B cell (primary cell): Measurements from ENCODE around the gene RAP1GAP2. TPM values are rescaled to one million over a fixed set of nuclear protein-coding genes. Genes with fewer than 3 reads are reported as not detected.

Source experiments
- ATAC-seq: fragments of 200-7000 bp; cut with Tn5 transposase; one replicate; pipeline ENCODE4 v1.10.0; 2021; ENCODE audit warnings: low read depth, mild to moderate bottlenecking, moderate number of reproducible peaks, moderate library complexity
- CTCF ChIA-PET: fragments of 350-600 bp; sonication (Branson Sonifier 250); formaldehyde crosslinking; loops from one replicate; lab custom pipeline; 2021; ENCODE audit warnings: antibody characterized with exemption, inconsistent platforms; lab: Charles Lee
- POLR2A ChIA-PET: fragments of 350-600 bp; sonication (Branson Sonifier 250); formaldehyde crosslinking; loops from one replicate; lab custom pipeline; 2021; ENCODE audit warnings: antibody characterized with exemption; lab: Charles Lee
- DNase-seq: peaks from one replicate; pipeline ENCODE4 v3.0.0; 2013
- H2AFZ ChIP-seq: 2 replicates; pipeline ENCODE4 v1.6.1; 2012; ENCODE audit warnings: mild to moderate bottlenecking, low read depth, low read length; ENCODE audit not compliant: insufficient read depth, poor library complexity, severe bottlenecking
- H3K27ac ChIP-seq, 2 donors: 1 replicate in 1 of 2; 2 replicates in 1 of 2; pipeline ENCODE4 v1.5.1; 2012 to 2013; ENCODE audit warnings: low read length in 2 of 2, mild to moderate bottlenecking in 2 of 2, moderate library complexity in 1 of 2
- H3K27me3 ChIP-seq, 4 experiments: fragments of 200-600 bp in 1 of 4; sonication (generic) in 1 of 4; replicated peaks in 1 of 4; 1 replicate in 2 of 4; 2 replicates in 2 of 4; pipeline versions ENCODE4 v1.6.1 to v1.7.0; 2013 to 2016; ENCODE audit warnings: low read length in 3 of 4, mild to moderate bottlenecking in 2 of 4, mixed read lengths in 1 of 4, moderate library complexity in 1 of 4; ENCODE audit not compliant: insufficient read depth in 4 of 4, control insufficient read depth in 3 of 4; ENCODE audit errors: control extremely low read depth in 1 of 4
- H3K36me3 ChIP-seq, 2 experiments: replicated peaks in 1 of 2; 1 replicate in 1 of 2; 2 replicates in 1 of 2; pipeline versions ENCODE4 v1.6.1 to v1.7.1; 2013; ENCODE audit warnings: low read length in 1 of 2; ENCODE audit not compliant: insufficient read depth in 2 of 2, control insufficient read depth in 1 of 2; ENCODE audit errors: control extremely low read depth in 1 of 2, extremely low read depth in 1 of 2
- H3K4me1 ChIP-seq, 2 donors: fragments of 200-600 bp in 1 of 2; sonication (generic) in 1 of 2; 1 replicate in 1 of 2; 2 replicates in 1 of 2; pipeline versions ENCODE4 v1.5.1 to v1.6.1; 2013 to 2017; ENCODE audit warnings: low read length in 2 of 2; ENCODE audit not compliant: control insufficient read depth in 2 of 2, insufficient read depth in 2 of 2
- H3K4me2 ChIP-seq: replicated peaks from 2 replicates; pipeline ENCODE3; 2012; ENCODE audit warnings: mild to moderate bottlenecking, low read depth, low read length; ENCODE audit not compliant: poor library complexity, severe bottlenecking
- H3K4me3 ChIP-seq, 5 experiments: fragments of 200-600 bp in 1 of 5; sonication (generic) in 1 of 5; 1 replicate in 3 of 5; 2 replicates in 2 of 5; pipeline versions ENCODE4 v1.5.1 to v1.7.0; 2011 to 2016; ENCODE audit warnings: low read length in 4 of 5, mild to moderate bottlenecking in 4 of 5, low read depth in 2 of 5, control low read depth in 1 of 5, moderate library complexity in 1 of 5; ENCODE audit not compliant: insufficient read depth in 1 of 5; ENCODE audit errors: control extremely low read depth in 1 of 5, extremely low read depth in 1 of 5
- H3K79me2 ChIP-seq: fragments of 200-600 bp; sonication (generic); one replicate; pipeline ENCODE4 v1.6.0; 2016; ENCODE audit warnings: low read length; ENCODE audit not compliant: control insufficient read depth, insufficient read depth
- H3K9ac ChIP-seq: fragments of 200-600 bp; sonication (generic); 2 replicates; pipeline ENCODE4 v1.6.1; 2017; ENCODE audit warnings: mild to moderate bottlenecking, low read length, moderate library complexity
- H3K9me3 ChIP-seq, 3 donors: one replicate each; pipeline versions ENCODE4 v1.6.1 to v1.7.1; 2013; ENCODE audit warnings: low read length in 2 of 3; ENCODE audit not compliant: control insufficient read depth in 2 of 3, insufficient read depth in 1 of 3; ENCODE audit errors: control extremely low read depth in 1 of 3
- H4K20me1 ChIP-seq: 2 replicates; pipeline ENCODE4 v1.6.0; 2012; ENCODE audit warnings: mild to moderate bottlenecking, low read length; ENCODE audit not compliant: insufficient read depth, control insufficient read depth, poor library complexity, severe bottlenecking
- H3K27ac Mint-ChIP-seq: one replicate; pipeline ENCODE4 v1.8.0; 2021; ENCODE audit warnings: mixed read lengths
- H3K27me3 Mint-ChIP-seq: one replicate; pipeline ENCODE4 v1.8.0; 2021; ENCODE audit warnings: mixed read lengths
- H3K4me1 Mint-ChIP-seq: one replicate; pipeline ENCODE4 v1.8.0; 2021; ENCODE audit warnings: mixed read lengths
- H3K4me3 Mint-ChIP-seq: one replicate; pipeline ENCODE4 v1.8.0; 2021; ENCODE audit warnings: mixed read lengths
- H3K9me3 Mint-ChIP-seq: one replicate; pipeline ENCODE4 v1.8.0; 2022; ENCODE audit warnings: mixed read lengths; ENCODE audit not compliant: insufficient read depth
- EZH2 ChIP-seq: IDR thresholded peaks from 2 replicates; pipeline ENCODE4 v1.6.1; 2012; ENCODE audit warnings: borderline replicate concordance, low read depth, mild to moderate bottlenecking, moderate library complexity, low read length; ENCODE audit not compliant: insufficient read depth, poor library complexity, severe bottlenecking
- WGBS: methylation state at CpG from one replicate; pipeline ENCODE4 v1.1.5; 2013; ENCODE audit warnings: missing lambda C conversion rate; ENCODE audit not compliant: insufficient coverage; 5-methylcytosine and 5-hydroxymethylcytosine counted together
- intact Hi-C: fragments of 100-400 bp; cut with micrococcal nuclease; formaldehyde crosslinking; loops from one replicate; pipeline ENCODE4 v1.10.0; 2022
- polyA plus RNA-seq: library from polyadenylated mRNA; depleted of rRNA; stranded (reverse); fragments of >200 nt; gene quantifications from 2 replicates; pipeline ENCODE4 v1.2.3, GENCODE V29; 2012
- total RNA-seq, 2 donors: library from RNA; stranded (reverse); fragments of 120-200 nt in 1 of 2; gene quantifications; 1 replicate in 1 of 2; 2 replicates in 1 of 2; pipeline versions ENCODE4 v1.2.3 to v1.2.4, GENCODE V29; 2013 to 2022
- TF ChIP-seq, protein P1 (sequence below): fragments of 200-600 bp; IDR thresholded peaks from one replicate; pipeline ENCODE4 v1.8.0; 2022; ENCODE audit warnings: antibody characterized with exemption, mild to moderate bottlenecking

RAP1GAP2 gene
- total and polyA plus RNA-seq, 2 donors (not counting 1 experiment from before 2014, with no cell fraction given), result 14.9 to 16.4 TPM

DNA sequence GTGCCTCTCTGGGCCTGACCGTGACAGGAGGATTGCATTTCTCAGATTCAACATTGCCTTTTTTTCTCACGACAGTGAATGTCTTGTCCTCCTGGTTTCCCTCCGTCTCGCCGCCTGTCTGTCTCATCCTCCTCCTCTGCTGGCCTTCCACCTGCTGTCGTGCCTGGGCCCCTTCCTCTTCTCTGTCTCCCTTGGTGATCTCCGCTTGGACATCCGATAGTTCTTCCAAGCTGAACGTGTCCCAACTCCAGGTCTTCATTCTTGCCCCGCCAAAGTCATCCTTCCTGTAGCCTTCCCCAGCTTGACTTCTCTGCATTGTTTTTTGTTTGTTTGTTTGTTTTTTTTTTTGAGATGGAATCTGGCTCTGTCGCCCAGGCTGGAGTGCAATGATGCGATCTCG is 79.4 kb downstream of the RAP1GAP2 start:
- DNase-seq (no peak), ATAC-seq (no peak)
- no peaks in the 10 kb centered on the region for H3K4me1 ChIP-seq
- no peaks in the 10 kb centered on the region for H3K9me3 Mint-ChIP-seq
- H3K27me3 ChIP-seq, result no peaks in the 10 kb centered on the region
- POLR2A ChIA-PET, result no interaction called here
- H3K27ac Mint-ChIP-seq, result no peak overlapping the region
- H3K36me3 ChIP-seq, result no peaks in the 10 kb centered on the region
- H3K79me2 ChIP-seq, result peaks cover 2% of the 10 kb centered on the region
- no peak overlapping the region for H3K27ac ChIP-seq
- WGBS, result 94% methylated on average over 13 of the region's 13 CpGs
- intact Hi-C loops, result no loop called here
- CTCF ChIA-PET, result no interaction called here
- no peak overlapping the region for H3K4me3 ChIP-seq
- H3K9ac ChIP-seq, result no peak overlapping the region
- no peak for TF ChIP-seq EZH2
- TF ChIP-seq, protein P1, sequence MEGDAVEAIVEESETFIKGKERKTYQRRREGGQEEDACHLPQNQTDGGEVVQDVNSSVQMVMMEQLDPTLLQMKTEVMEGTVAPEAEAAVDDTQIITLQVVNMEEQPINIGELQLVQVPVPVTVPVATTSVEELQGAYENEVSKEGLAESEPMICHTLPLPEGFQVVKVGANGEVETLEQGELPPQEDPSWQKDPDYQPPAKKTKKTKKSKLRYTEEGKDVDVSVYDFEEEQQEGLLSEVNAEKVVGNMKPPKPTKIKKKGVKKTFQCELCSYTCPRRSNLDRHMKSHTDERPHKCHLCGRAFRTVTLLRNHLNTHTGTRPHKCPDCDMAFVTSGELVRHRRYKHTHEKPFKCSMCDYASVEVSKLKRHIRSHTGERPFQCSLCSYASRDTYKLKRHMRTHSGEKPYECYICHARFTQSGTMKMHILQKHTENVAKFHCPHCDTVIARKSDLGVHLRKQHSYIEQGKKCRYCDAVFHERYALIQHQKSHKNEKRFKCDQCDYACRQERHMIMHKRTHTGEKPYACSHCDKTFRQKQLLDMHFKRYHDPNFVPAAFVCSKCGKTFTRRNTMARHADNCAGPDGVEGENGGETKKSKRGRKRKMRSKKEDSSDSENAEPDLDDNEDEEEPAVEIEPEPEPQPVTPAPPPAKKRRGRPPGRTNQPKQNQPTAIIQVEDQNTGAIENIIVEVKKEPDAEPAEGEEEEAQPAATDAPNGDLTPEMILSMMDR, result no peak
- no peak overlapping the region for H2AFZ ChIP-seq
- H3K4me2 ChIP-seq, result no peak overlapping the region
- peaks cover 7% of the 10 kb centered on the region for H3K4me1 Mint-ChIP-seq
- no peaks in the 10 kb centered on the region for H3K9me3 ChIP-seq
- H4K20me1 ChIP-seq, result peaks cover 12% of the 10 kb centered on the region
- H3K4me3 Mint-ChIP-seq, result no peak overlapping the region
- no peaks in the 10 kb centered on the region for H3K27me3 Mint-ChIP-seq

DNA sequence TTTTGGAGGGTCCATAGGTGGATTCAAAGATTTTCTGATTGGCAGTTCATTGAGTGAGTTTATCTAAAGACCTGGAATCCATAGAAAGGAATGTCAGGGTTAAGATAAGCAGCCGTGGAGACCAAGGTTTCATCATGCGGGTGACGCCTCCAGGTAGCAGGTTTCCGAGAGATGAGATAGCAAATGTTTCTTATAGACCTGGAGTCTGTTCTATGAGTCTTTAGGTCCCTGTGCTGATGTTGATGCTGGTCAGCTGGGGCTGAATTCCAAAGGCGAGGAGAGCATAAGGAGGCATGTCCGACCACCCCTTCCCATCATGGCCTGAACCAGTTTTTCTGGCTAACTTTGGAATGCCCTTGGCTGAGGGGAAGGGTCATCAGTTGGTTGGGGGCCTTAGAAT is 80.2 kb downstream of the RAP1GAP2 start:
- Histone ChIP-seq H3K27me3 (no peaks in the 10 kb centered on the region), H4K20me1 (peaks cover 7% of the 10 kb centered on the region), H3K4me1 (no peaks in the 10 kb centered on the region), H3K4me3 (no peak overlapping the region), H3K27ac (no peak overlapping the region), H3K9me3 (no peaks in the 10 kb centered on the region), H2AFZ (no peak overlapping the region), H3K9ac (no peak overlapping the region), H3K4me2 (no peak overlapping the region), H3K79me2 (peaks cover 2% of the 10 kb centered on the region), H3K36me3 (no peaks in the 10 kb centered on the region)
- Mint-ChIP-seq H3K4me1 (peaks cover 8% of the 10 kb centered on the region), H3K9me3 (peaks cover 2% of the 10 kb centered on the region), H3K27me3 (no peaks in the 10 kb centered on the region), H3K4me3 (no peak overlapping the region), H3K27ac (no peak overlapping the region)
- DNase-seq, result no peak
- ChIA-PET POLR2A (no interaction called here), CTCF (no interaction called here)
- WGBS, result 95% methylated on average over 4 of the region's 6 CpGs
- ATAC-seq, result no peak
- intact Hi-C loops, result no loop called here
- TF ChIP-seq, protein P1, result no peak
- TF ChIP-seq EZH2, result no peak
